Neuronal stem cell (in vitro differentiated cells): Measurements from ENCODE around the gene POLN.

ENCODE experiments used
- DNase-seq: peaks from one replicate; pipeline ENCODE4 v3.0.0-alpha.2; 2013; ENCODE audit warnings: low spot score
- H2AFZ ChIP-seq: one replicate; pipeline ENCODE4 v1.6.1; 2013; ENCODE audit warnings: mild to moderate bottlenecking, low read length, inconsistent platforms
- H2AK5ac ChIP-seq: 2 replicates; pipeline ENCODE4 v1.6.1; 2013; ENCODE audit warnings: low read depth, mild to moderate bottlenecking, inconsistent platforms, low read length, moderate library complexity, mixed read lengths
- H2BK120ac ChIP-seq: 2 replicates; pipeline ENCODE4 v1.6.1; 2013; ENCODE audit warnings: low read depth, mild to moderate bottlenecking, inconsistent platforms, low read length, moderate library complexity, mixed read lengths
- H2BK12ac ChIP-seq: one replicate; pipeline ENCODE4 v1.6.1; 2013; ENCODE audit warnings: low read length, inconsistent platforms
- H2BK15ac ChIP-seq: 2 replicates; pipeline ENCODE4 v1.6.1; 2013; ENCODE audit warnings: mild to moderate bottlenecking, low read length, inconsistent platforms, mixed read lengths
- H2BK5ac ChIP-seq: one replicate; pipeline ENCODE4 v1.6.1; 2013; ENCODE audit warnings: inconsistent platforms, mild to moderate bottlenecking, low read length, moderate library complexity
- H3K14ac ChIP-seq: one replicate; pipeline ENCODE4 v1.6.1; 2013; ENCODE audit warnings: low read length, inconsistent platforms
- H3K18ac ChIP-seq: 2 replicates; pipeline ENCODE4 v1.6.1; 2013; ENCODE audit warnings: low read length, inconsistent platforms
- H3K23ac ChIP-seq: 2 replicates; pipeline ENCODE4 v1.6.1; 2013; ENCODE audit warnings: low read depth, mild to moderate bottlenecking, mixed read lengths, low read length, inconsistent platforms; ENCODE audit not compliant: poor library complexity
- H3K27ac ChIP-seq: replicated peaks from 3 replicates; pipeline ENCODE4 v1.5.1; 2013; ENCODE audit warnings: low read length, inconsistent platforms
- H3K27me3 ChIP-seq, 3 experiments: 2 replicates each; pipeline ENCODE4 v1.6.1; 2013; ENCODE audit warnings: low read length in 3 of 3, mild to moderate bottlenecking in 2 of 3, inconsistent platforms in 1 of 3, low read depth in 1 of 3, mixed read lengths in 1 of 3, moderate library complexity in 1 of 3; ENCODE audit not compliant: control insufficient read depth in 3 of 3, insufficient read depth in 3 of 3
- H3K36me3 ChIP-seq, 2 donors: replicated peaks in 1 of 2; 2 replicates each; pipeline ENCODE4 v1.6.1; 2013; ENCODE audit warnings: low read length in 2 of 2; ENCODE audit not compliant: control insufficient read depth in 2 of 2, insufficient read depth in 2 of 2
- H3K4ac ChIP-seq: 2 replicates; pipeline ENCODE4 v1.6.1; 2013; ENCODE audit warnings: inconsistent platforms, mild to moderate bottlenecking, low read length, moderate library complexity
- H3K4me1 ChIP-seq, 2 donors: 1 replicate in 1 of 2; 2 replicates in 1 of 2; pipeline ENCODE4 v1.6.1; 2013; ENCODE audit warnings: low read length in 2 of 2, low read depth in 1 of 2; ENCODE audit not compliant: control insufficient read depth in 2 of 2, insufficient read depth in 1 of 2
- H3K4me2 ChIP-seq: one replicate; pipeline ENCODE4 v1.6.1; 2013; ENCODE audit warnings: mild to moderate bottlenecking, low read length, inconsistent platforms; ENCODE audit not compliant: insufficient read depth, poor library complexity, severe bottlenecking
- H3K4me3 ChIP-seq, 2 donors: 2 replicates each; pipeline ENCODE4 v1.5.1; 2013; ENCODE audit warnings: low read length in 2 of 2, mild to moderate bottlenecking in 2 of 2, inconsistent platforms in 1 of 2, moderate library complexity in 1 of 2
- H3K79me1 ChIP-seq: one replicate; pipeline ENCODE4 v1.6.1; 2013; ENCODE audit warnings: low read depth, mild to moderate bottlenecking, inconsistent platforms, low read length, moderate library complexity
- H3K9ac ChIP-seq: one replicate; pipeline ENCODE4 v1.6.1; 2013; ENCODE audit warnings: mild to moderate bottlenecking, low read depth, low read length, inconsistent platforms; ENCODE audit not compliant: poor library complexity
- H3K9me3 ChIP-seq, 2 donors: replicated peaks in 1 of 2; 2 replicates each; pipeline versions ENCODE3 to v1.6.1; 2013; ENCODE audit warnings: low read length in 2 of 2, mild to moderate bottlenecking in 2 of 2, inconsistent platforms in 1 of 2, low read depth in 1 of 2, mixed read lengths in 1 of 2, moderate library complexity in 1 of 2; ENCODE audit not compliant: control insufficient read depth in 2 of 2, insufficient read depth in 1 of 2
- H4K8ac ChIP-seq: one replicate; pipeline ENCODE4 v1.6.1; 2013; ENCODE audit warnings: low read depth, mild to moderate bottlenecking, inconsistent platforms, low read length, moderate library complexity
- H4K91ac ChIP-seq: one replicate; pipeline ENCODE4 v1.6.1; 2013; ENCODE audit warnings: low read length, low read depth, mild to moderate bottlenecking, inconsistent platforms; ENCODE audit not compliant: poor library complexity
- WGBS, 2 donors: extraction: QIAGEN DNeasy Blood & Tissue Kit; methylation state at CpG; one replicate each; pipeline ENCODE4 v1.1.7; 2013; ENCODE audit warnings: missing lambda C conversion rate in 2 of 2, mixed read lengths in 1 of 2; ENCODE audit not compliant: insufficient read length in 2 of 2, insufficient replicate concordance in 1 of 2; ENCODE audit errors: extremely low coverage in 2 of 2; 5-methylcytosine and 5-hydroxymethylcytosine counted together

Gene POLN

DNA sequence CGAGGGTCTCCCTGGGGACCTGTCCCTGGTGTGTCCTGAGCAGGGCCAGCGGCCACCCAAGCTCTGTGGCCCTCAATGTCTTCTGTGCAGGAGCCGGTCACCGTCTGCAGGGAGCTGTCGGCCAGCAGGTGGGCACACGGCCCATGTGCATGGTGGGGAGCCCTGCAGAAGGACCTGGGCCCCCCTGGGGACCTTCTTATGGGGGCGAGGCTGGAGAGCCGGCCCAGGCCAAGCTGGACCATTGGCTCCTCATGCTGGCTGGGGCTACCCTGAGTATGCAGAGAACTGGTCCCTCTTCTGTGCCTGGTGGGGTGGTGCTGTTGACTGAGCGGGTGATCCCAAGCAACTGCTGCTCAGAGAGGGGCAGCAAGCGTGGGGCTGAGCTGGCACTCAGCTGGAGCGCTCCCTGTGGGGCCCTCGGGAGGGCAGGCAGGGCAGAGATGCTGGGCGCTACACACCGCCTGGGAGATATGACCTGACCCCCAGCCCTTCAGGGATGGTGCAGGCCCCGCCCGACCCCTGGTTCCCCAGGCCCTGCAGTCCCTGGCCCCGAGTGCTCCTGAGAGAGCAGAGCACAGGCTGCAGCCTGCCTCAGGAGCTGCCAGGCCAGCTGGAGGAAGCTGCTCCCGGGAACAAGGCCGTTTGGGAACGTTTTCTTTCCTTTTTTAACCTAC lies 168.0 kb downstream of the POLN start:
- no peak overlapping the region for H4K91ac ChIP-seq
- H3K36me3 ChIP-seq, result no peaks in the 10 kb centered on the region
- H3K18ac ChIP-seq, result peak overlapping the region; percentile 44
- no peaks in the 10 kb centered on the region for H3K9me3 ChIP-seq
- no peak for DNase-seq
- H3K9ac ChIP-seq, result no peak overlapping the region
- H2AFZ ChIP-seq, result peak overlapping the region; percentile 38
- peaks cover 13 to 55% of the 10 kb centered on the region in 2 donors for H3K4me1 ChIP-seq
- no peak overlapping the region for H3K14ac ChIP-seq
- H2BK5ac ChIP-seq, result peak overlapping the region; percentile 24
- no peak overlapping the region for H2AK5ac ChIP-seq
- no peak overlapping the region for H2BK120ac ChIP-seq
- H3K4me3 ChIP-seq, result no peak overlapping the region
- no peak overlapping the region for H4K8ac ChIP-seq
- no peak overlapping the region for H3K4ac ChIP-seq
- peak overlapping the region; percentile 43 for H2BK15ac ChIP-seq
- peak overlapping the region; percentile 31 for H3K23ac ChIP-seq
- no CpG with 5 or more reads among the region's 20 CpGs for WGBS, 2 donors
- H3K27me3 ChIP-seq, result no peaks in the 10 kb centered on the region
- no peak overlapping the region for H3K4me2 ChIP-seq
- H2BK12ac ChIP-seq, result no peak overlapping the region
- peaks cover 2% of the 10 kb centered on the region for H3K79me1 ChIP-seq
- H3K27ac ChIP-seq, result no peak overlapping the region

- Histone ChIP-seq H3K4me3 (no peak overlapping the region), H3K27me3 (no peaks in the 10 kb centered on the region), H3K4ac (no peak overlapping the region), H2AFZ (peak overlapping the region; percentile 21), H2BK120ac (no peak overlapping the region), H3K4me1 (peaks cover 15 to 53% of the 10 kb centered on the region in 2 donors), H3K9me3 (peaks cover 0 to under 1% of the 10 kb centered on the region in 2 donors), H3K18ac (peak overlapping the region; percentile 44), H3K14ac (peak overlapping the region; percentile 17), H2BK5ac (peak overlapping the region; percentile 53), H2BK12ac (no peak overlapping the region), H3K9ac (no peak overlapping the region), H3K27ac (no peak overlapping the region), H3K79me1 (peaks cover 2% of the 10 kb centered on the region), H3K23ac (peak overlapping the region; percentile 31), H2BK15ac (no peak overlapping the region), H4K8ac (no peak overlapping the region), H4K91ac (no peak overlapping the region), H2AK5ac (peak overlapping the region; percentile 70), H3K36me3 (peaks cover under 1 to 4% of the 10 kb centered on the region in 2 donors), H3K4me2 (no peak overlapping the region)
- WGBS, 2 donors, result no CpG with 5 or more reads among the region's 20 CpGs
- DNase-seq, result no peak
These were observed 168.7 kb downstream of the POLN start for GRCh38 chr4:2072971-2073807.

- Histone ChIP-seq H2BK5ac (peak overlapping the region; percentile 53), H2AK5ac (peak overlapping the region; percentile 79), H3K18ac (peak overlapping the region; percentile 74), H3K79me1 (peaks cover 2% of the 10 kb centered on the region), H3K4me2 (no peak overlapping the region), H3K27me3 (no peaks in the 10 kb centered on the region), H3K14ac (peak overlapping the region; percentile 75), H3K23ac (peak overlapping the region; percentile 80), H2AFZ (peak overlapping the region; percentile 60), H3K27ac (no peak overlapping the region), H3K4me3 (no peak overlapping the region), H2BK15ac (peak overlapping the region; percentile 58), H2BK120ac (peak overlapping the region; percentile 61), H3K4ac (no peak overlapping the region), H3K4me1 (peaks cover 15 to 51% of the 10 kb centered on the region in 2 donors), H3K9me3 (peaks cover 0 to 2% of the 10 kb centered on the region in 2 donors), H4K91ac (no peak overlapping the region), H4K8ac (no peak overlapping the region), H3K36me3 (peaks cover 3 to 11% of the 10 kb centered on the region in 2 donors), H2BK12ac (no peak overlapping the region), H3K9ac (peak overlapping the region; percentile 60)
- no peak for DNase-seq
- no CpG with 5 or more reads among the region's 28 CpGs for WGBS, 2 donors
These were observed 169.7 kb downstream of the POLN start for GRCh38 chr4:2071912-2072867.
